Measurements from ENCODE around the gene ITPRIP.
A peak's percentile ranks its signal among the peaks of the same experiment; 100 is the strongest.

Gene ITPRIP

DNA sequence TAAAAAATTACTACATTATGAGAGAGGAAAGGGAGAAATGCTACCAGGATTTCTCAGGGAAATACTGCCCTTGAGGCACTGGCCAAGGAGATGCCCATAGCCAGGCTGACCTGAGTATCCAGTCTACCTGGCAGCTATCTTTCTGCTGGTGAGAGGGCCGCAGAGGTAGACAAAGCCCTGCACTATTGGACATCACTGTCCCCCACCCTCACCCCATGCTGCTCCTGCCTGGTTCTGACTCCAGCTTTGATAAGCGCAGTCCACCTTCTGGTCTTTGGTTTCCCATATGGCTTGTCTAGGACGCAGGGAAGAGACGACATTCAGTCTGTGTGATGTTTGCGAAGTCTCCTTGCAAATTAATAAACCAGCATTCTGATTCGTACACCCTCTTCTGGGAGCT is 3.7 kb downstream of the ITPRIP start:
- ATAC-seq (ENCODE audit: low read depth) (no peak), DNase-seq (ENCODE audit: low spot score in 2 of 2) (no peak)
- Mint-ChIP-seq H3K4me3 (no peak overlapping the region), H3K27me3 (no peaks in the 10 kb centered on the region), H3K4me1 (peaks cover 43% of the 10 kb centered on the region), H3K9me3 (no peaks in the 10 kb centered on the region), H3K36me3 (peaks cover 3% of the 10 kb centered on the region), H3K27ac (no peak overlapping the region)

DNA sequence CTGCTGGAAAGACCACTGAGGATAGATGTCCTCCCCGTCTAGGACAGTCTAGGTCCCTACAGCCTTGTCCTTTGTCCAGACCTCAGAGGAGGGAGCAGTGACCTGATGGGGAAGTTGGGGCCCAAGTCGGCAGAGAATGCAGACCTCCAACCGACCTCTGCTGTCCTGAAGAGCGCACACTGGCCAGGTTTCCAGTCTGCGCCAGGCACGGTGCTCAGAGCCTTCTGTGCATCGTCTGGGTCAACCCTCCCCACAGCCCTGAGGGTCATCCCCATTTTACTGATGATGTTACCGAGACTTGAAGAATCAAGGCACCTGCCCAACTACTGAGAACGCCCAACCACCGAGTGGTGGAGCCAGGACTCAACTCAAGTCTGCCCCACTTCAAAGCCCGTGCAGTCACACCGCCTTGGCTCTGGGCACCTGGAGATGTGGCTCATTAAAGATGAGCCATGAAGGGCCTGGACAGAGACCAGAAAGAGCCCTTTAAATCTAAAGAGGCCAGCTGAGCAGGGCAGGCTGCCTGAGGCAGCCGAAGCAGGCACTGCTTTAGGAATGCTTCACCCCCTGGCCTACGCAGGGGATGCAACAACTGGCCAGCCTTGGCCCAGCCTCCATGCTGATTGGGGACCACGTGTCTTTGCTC is 4.4 kb downstream of the ITPRIP start:
- Mint-ChIP-seq H3K9me3 (no peaks in the 10 kb centered on the region), H3K27me3 (no peaks in the 10 kb centered on the region), H3K4me1 (peaks cover 44% of the 10 kb centered on the region), H3K36me3 (peaks cover 3% of the 10 kb centered on the region), H3K27ac (peak overlapping the region; percentile 29), H3K4me3 (no peak overlapping the region)
- no peak for DNase-seq (ENCODE audit: low spot score in 2 of 2)
- no peak for ATAC-seq (ENCODE audit: low read depth)

DNA sequence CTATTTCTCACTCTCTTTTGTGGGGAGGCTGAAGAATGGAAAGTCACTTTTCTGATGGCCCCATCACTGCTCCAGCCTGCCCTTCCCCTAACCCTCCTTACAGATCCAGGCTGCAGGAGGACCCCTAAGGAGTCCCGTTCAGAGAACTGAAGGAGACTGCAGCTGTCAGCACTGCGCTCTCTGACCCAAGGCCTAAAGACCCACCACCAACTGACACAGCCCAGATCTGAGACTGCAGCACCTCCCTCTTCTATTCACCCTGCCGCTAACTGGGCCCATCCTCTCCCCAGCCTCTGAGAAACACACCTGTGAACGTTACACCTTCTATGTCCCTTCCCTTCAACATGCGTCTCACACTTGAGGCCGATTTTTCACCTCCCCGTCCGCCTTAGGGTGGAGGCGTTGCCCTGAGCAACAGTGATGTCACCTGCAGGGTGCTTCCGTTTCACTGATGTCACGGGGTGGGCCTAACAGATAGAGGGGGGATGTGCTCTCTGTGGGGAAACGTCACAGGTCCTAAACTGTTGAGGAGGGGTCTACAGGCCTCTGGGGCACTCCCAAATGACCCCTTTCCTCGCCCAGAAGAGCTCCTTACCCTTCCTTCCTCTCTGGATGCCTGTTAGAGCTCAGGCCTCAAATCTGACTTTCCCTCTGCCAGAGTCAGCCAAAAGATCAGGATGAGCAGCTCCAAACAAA is 5.1 kb downstream of the ITPRIP start:
- H3K4me1 Mint-ChIP-seq = peaks cover 49% of the 10 kb centered on the region
- DNase-seq (ENCODE audit: low spot score in 2 of 2) = no peak
- H3K9me3 Mint-ChIP-seq = no peaks in the 10 kb centered on the region
- H3K27ac Mint-ChIP-seq = peak overlapping the region; percentile 29
- no peak for ATAC-seq (ENCODE audit: low read depth)
- peaks cover 3% of the 10 kb centered on the region for H3K36me3 Mint-ChIP-seq
- H3K27me3 Mint-ChIP-seq = no peaks in the 10 kb centered on the region
- no peak overlapping the region for H3K4me3 Mint-ChIP-seq

DNA sequence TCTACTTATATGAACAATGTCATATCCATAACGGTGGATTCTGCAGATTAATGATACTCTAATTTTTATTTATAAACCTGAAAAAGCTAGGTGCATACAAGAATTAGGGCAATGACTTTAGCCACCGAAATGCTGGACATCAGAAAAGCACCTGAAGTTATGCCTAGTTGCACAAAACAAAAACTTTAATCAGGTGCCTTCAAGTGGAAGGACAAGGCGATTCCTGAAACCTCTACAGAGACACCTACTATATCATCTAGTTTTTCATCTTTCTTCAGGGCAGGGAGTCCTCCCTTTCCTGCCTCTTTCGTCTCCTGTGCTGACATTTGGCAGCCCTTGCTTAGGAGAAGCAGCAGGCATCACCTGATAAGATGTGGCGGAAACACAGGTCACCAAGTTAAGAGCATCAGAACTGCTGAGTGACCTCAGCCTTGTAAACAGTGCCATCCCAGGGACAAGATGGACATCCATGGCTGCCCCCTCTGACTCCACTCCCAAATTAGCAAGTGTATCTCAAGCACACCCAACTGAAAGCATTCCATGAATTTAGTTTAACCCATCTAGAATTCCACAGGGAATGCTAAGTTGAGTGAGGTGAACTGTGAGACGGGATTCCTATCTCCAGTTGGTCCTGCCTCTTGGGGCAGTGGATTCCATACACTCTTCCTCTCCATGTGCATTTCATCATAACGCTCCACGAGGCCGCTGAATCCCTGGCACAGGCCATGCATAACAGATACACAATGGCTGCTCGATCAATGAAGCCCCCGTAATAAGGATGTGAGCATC is 5.8 kb downstream of the ITPRIP start:
- DNase-seq (ENCODE audit: low spot score in 2 of 2) (no peak), ATAC-seq (ENCODE audit: low read depth) (no peak)
- Mint-ChIP-seq H3K27ac (no peak overlapping the region), H3K4me3 (no peak overlapping the region), H3K27me3 (no peaks in the 10 kb centered on the region), H3K4me1 (peaks cover 54% of the 10 kb centered on the region), H3K9me3 (no peaks in the 10 kb centered on the region), H3K36me3 (peaks cover 3% of the 10 kb centered on the region)

DNA sequence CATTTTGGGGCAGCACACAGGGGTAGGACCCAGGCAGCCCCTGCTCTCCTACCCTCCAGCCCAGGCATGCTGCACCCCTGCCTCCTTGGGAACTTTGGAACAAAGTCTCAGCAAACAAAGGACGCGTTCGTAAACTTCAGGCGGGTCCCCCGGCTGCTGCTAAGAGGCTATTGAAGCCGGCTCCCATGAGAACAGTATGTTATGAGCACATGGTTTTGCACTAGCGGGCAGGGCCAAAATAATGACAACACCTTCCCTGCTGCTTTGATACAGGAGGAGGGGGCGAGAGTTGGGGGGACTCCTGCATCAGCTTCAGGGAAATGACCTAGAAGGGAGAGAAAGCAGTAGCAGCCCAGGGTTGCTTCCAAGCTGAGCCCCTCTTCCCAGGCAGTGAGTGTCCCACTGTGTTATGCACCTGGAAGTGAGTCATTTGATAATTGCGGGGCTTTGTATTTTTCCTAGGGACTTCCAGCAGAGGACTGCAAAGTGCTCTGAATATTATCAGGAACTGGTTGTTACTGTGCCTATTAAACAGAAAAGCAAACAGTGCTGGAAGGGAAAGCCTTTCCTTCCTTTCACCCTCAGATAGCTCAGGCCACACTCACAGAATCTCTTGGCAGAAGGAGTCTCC is 6.9 kb downstream of the ITPRIP start:
- peaks cover 3% of the 10 kb centered on the region for H3K36me3 Mint-ChIP-seq
- H3K4me3 Mint-ChIP-seq = no peak overlapping the region
- DNase-seq (ENCODE audit: low spot score in 2 of 2) (no peak), ATAC-seq (ENCODE audit: low read depth) (no peak)
- peak overlapping the region; percentile 54 for H3K27ac Mint-ChIP-seq
- H3K27me3 Mint-ChIP-seq = no peaks in the 10 kb centered on the region
- H3K9me3 Mint-ChIP-seq = no peaks in the 10 kb centered on the region
- H3K4me1 Mint-ChIP-seq = peaks cover 59% of the 10 kb centered on the region

DNA sequence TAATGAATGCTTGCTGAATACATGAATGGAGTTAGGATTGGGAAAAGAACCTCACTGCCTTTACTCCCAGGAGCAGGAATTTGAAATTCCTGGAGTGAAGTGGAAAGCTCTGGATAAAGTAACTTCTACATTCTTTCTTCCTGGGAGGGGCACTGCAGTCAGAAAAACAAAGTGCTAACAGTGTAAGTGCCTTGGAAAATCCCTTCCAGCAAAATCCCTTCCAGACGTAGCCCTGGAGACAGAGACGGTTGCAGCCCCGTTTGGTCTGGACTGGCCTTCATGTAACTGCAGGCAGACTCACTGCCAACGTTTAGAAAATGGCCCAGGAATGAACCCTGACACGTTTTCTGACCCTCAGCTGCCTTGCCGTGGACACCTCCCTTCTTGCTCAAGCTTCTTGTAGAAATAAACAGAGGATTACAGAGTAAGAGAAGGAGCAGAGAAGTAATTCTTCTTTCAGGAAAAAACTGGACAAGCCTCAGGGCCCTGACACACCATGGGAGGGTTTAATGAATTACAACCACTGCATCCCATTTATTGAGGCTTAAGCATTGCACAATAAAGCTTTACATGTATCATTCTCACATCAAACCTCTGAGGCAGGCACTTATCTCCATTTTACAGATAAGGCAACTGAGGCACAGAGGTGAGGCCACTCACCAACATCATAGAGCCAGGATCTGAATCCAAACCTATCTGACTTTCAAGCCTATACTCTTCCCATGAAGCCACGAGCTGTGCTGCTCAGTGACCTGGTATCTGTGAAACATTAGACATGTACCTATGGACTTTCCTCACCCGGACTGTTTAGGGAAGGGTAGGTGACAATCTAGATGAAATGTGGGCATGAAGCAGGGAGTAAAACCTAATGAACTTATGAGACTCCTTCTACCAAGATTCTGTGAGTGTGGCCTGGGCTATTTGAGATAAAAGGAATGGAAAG is 7.8 kb downstream of the ITPRIP start:
- H3K9me3 Mint-ChIP-seq = no peaks in the 10 kb centered on the region
- no peaks in the 10 kb centered on the region for H3K27me3 Mint-ChIP-seq
- H3K36me3 Mint-ChIP-seq = peaks cover 4% of the 10 kb centered on the region
- no peak overlapping the region for H3K4me3 Mint-ChIP-seq
- DNase-seq (ENCODE audit: low spot score in 2 of 2) (no peak), ATAC-seq (ENCODE audit: low read depth) (no peak)
- peaks cover 63% of the 10 kb centered on the region for H3K4me1 Mint-ChIP-seq
- peak overlapping the region; percentile 54 for H3K27ac Mint-ChIP-seq

DNA sequence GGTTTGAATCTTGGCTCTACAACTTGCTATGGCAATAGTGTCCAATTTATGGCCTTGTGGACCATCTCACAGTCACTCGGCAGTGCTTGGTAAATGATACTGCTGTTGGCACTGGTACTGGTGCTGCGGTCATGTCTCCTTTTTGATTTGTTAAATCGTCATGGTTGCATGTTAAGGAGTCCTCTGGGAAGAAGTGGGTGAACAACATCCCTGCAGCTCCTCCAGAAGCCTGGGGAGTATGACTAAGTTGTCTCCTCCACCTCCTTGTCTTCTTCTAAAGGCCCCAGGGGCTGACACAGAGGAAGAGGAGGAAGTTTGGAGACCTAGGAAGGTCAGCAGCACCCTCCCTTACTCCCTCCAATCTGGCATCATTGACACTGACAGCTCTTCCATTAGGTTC is 8.5 kb downstream of the ITPRIP start:
- Mint-ChIP-seq H3K36me3 (peaks cover 8% of the 10 kb centered on the region), H3K4me1 (peaks cover 61% of the 10 kb centered on the region), H3K27me3 (no peaks in the 10 kb centered on the region), H3K4me3 (no peak overlapping the region), H3K27ac (peak overlapping the region; percentile 91), H3K9me3 (no peaks in the 10 kb centered on the region)
- no peak for DNase-seq (ENCODE audit: low spot score in 2 of 2)
- no peak for ATAC-seq (ENCODE audit: low read depth)

DNA sequence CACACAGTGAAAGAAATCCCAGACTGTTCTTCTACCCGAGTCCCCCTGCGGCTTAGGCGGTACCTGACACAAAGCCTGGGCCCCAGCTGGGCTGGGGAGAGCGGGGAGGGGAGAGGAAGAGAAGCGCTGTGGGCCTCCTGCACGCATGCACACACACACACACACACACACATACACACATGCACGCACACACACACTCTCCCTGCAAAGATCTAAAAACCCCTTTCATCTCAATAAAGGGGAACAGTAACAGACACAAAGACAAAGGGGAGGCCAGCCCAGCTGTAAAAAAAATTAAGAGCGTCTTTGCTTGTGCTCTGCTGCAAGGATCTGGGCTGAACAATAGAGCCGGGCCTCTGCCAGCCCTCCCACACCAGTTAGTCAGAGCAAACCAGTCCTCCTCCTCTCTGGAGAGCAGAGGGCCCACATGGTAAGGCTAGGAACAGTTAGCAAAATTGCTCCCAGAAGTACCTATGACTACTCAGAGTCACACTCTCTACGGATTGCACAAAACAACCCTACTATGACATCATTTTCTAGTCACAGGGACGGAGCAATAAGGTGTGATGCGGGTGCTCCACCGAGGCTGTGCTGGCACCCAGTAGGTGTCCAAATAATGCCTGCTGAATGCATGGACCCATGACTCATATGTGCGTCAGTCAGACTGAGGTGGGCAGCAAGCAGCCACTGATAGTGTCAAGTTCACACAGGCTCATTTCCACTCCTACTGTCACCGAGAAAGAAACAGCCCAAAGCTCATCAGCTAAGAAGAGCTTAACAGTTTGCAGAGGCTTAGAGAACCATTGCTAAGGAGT is 9.2 kb downstream of the ITPRIP start:
- DNase-seq (ENCODE audit: low spot score in 2 of 2) (peak; percentile 63 to 69), ATAC-seq (ENCODE audit: low read depth) (peak; percentile 87)
- Mint-ChIP-seq H3K36me3 (peaks cover 8% of the 10 kb centered on the region), H3K9me3 (no peaks in the 10 kb centered on the region), H3K4me3 (peak overlapping the region; percentile 71), H3K27ac (peak overlapping the region; percentile 91), H3K27me3 (no peaks in the 10 kb centered on the region), H3K4me1 (peaks cover 66% of the 10 kb centered on the region)

DNA sequence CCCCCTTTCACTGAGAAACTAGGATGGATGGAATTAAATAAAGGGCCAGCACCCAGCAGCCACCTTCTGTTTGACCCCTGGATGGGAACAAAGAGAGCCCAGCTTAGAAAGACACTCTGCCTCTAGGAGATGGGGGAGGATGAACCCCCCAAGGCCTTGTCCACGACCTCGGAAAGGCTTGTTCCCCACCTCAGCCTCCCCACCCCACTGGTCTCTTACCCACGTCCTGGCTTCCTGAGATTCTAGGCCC is 9.7 kb downstream of the ITPRIP start:
- Mint-ChIP-seq H3K27me3 (no peaks in the 10 kb centered on the region), H3K27ac (peak overlapping the region; percentile 91), H3K9me3 (no peaks in the 10 kb centered on the region), H3K4me1 (peaks cover 71% of the 10 kb centered on the region), H3K36me3 (peaks cover 8% of the 10 kb centered on the region), H3K4me3 (peak overlapping the region; percentile 71)
- ATAC-seq (ENCODE audit: low read depth) = no peak
- no peak for DNase-seq (ENCODE audit: low spot score in 2 of 2)

DNA sequence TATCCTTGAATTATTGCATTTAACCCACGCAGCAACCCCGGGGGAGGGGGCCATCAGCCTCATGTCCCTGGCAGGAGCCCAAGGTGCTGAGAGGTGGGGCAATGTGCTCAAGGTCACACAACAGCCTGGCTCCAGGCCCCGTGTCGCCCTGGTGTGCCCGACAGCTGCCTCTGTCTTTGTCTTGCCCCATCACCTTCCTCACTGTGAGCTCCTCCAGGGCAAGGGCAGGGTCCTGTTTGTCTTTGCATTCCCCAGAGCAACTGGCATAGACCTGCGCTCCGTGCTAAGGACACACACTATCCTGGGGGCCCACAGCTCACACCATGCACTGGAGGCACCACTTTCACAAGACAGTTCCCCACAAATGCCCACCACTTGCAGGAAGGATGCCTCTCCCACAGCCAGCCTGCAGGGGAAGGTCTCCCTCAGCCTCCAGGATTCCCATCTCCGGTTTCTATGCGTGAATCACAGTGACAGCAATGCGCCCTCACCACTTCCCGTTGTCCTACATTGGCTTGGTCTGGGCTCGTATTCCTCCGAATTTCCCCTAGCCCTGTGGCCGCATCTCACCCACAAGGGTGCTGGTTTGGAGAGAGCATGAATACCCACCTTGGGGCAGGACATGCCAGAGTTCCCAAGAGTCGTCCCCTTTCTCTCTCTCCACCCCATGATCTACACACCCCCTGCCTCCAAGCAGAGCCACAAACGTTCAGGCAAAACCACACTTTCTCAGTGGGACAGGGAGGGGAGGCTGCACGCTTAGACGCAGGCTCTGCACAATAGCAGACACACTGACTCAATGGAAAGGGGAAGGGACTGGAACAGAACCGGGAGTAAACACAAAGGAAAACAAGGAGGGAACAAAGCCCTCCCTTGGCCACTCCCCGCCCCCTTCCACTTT is 10.3 kb downstream of the ITPRIP start:
- ATAC-seq (ENCODE audit: low read depth) (no peak), DNase-seq (ENCODE audit: low spot score in 2 of 2) (no peak)
- Mint-ChIP-seq H3K27ac (peak overlapping the region; percentile 91), H3K9me3 (no peaks in the 10 kb centered on the region), H3K36me3 (peaks cover 5% of the 10 kb centered on the region), H3K4me3 (peak overlapping the region; percentile 71), H3K4me1 (peaks cover 69% of the 10 kb centered on the region), H3K27me3 (no peaks in the 10 kb centered on the region)

DNA sequence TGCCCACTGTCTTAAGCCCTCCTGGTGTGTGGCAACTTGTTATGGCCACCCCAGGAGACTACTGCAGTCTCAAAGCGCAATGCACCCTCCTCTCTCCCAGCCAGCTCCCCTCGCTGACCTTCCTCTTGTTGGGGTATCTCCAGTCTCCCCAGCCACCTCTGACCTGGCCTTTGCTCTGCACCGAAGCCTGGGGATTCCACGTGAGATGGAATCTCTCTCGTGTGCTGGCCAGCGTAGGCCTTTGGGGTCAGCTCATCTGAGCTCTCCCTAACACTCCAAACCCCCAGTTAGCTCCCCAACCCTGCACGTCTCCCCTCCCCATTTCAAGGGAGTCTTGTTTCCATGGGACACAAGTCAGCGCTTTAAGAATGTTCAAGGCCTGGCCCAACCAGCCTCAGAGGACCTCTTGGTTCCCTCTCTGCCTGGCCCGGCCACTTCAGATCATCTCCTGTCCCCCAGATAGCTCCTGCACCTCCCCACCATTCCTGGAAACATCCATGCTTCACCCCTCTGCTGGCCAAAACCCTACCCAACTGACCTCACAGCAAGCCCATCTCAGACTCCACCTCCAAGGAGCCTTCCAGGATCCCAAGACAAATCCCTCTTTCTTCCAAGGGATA is 11.2 kb downstream of the ITPRIP start:
- H3K9me3 Mint-ChIP-seq = no peaks in the 10 kb centered on the region
- H3K27me3 Mint-ChIP-seq = no peaks in the 10 kb centered on the region
- ATAC-seq (ENCODE audit: low read depth) (no peak), DNase-seq (ENCODE audit: low spot score in 2 of 2) (no peak)
- H3K4me1 Mint-ChIP-seq = peaks cover 75% of the 10 kb centered on the region
- peak overlapping the region; percentile 78 for H3K27ac Mint-ChIP-seq
- peaks cover 5% of the 10 kb centered on the region for H3K36me3 Mint-ChIP-seq
- H3K4me3 Mint-ChIP-seq = no peak overlapping the region

All from memory B cell (primary cell).